ENCODE data around the gene KCNMA1.

GRCh38 chr10:77410523-77410922 is 227.1 kb downstream of the KCNMA1 start:
- TF ChIP-seq CTCF (IDR thresholded peaks at IDR 0.05) = no peak
- TF ChIP-seq EZH2 (IDR thresholded peaks at IDR 0.05; ENCODE audit: borderline replicate concordance, insufficient read depth, low read depth, low read length, poor library complexity, severe bottlenecking) = no peak

Measured in B cell (primary cell).